GM12872 (cell line): ENCODE results near the gene ZNF385A.

Experiments
- TF ChIP-seq, protein P1 (sequence below): IDR thresholded peaks from 3 replicates; pipeline ENCODE4 v1.5.1; 2011; ENCODE audit warnings: low read depth, mild to moderate bottlenecking, low read length, moderate library complexity; ENCODE audit not compliant: insufficient read depth

ZNF385A gene

DNA sequence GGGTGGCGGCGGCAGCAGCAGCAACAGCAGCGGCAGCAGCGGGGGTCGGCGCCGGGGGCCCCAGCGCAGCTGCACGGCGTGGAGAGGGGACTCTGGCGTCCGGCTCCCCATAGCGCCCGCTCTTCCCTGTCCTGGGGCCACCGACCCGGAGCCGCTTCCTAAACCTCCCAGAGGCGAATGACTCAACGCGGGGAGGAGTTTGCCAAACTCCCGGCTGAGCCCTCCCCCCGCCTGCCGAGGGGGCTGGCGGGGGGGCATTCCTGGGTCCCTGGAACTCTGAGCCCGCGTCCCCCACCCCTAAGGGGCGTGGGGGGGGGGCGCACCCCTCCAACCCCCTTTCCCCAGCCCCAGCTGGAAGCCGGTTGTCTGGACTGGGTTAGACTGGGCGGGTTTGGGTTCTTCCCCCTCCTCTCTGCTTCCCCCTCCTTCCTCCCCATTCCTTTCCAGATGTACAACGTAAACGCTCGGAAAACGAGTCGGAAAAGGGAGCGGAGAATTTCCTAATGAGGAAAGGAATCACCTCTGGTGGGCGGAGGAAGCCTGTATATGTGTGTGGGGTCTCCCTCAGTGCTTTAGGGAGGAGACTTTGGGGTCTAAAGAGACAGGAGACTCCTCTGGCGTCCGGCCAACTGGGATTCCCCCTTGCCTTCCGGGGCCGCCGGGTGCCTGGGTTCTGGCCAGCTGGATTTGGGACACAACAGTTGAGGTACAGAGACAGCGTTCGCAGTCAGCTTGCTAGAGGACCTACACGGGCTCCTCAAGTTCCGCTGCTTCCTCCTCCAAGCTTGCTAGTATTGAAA lies 34.8 kb upstream of the ZNF385A start, which contains the start of gene ITGA5:
Gene ITGA5 (minus strand): TSS at position 179 of the 800 bp plus-strand sequence. CDS start 68 bp downstream, at position 111.
- TF ChIP-seq, protein P1, sequence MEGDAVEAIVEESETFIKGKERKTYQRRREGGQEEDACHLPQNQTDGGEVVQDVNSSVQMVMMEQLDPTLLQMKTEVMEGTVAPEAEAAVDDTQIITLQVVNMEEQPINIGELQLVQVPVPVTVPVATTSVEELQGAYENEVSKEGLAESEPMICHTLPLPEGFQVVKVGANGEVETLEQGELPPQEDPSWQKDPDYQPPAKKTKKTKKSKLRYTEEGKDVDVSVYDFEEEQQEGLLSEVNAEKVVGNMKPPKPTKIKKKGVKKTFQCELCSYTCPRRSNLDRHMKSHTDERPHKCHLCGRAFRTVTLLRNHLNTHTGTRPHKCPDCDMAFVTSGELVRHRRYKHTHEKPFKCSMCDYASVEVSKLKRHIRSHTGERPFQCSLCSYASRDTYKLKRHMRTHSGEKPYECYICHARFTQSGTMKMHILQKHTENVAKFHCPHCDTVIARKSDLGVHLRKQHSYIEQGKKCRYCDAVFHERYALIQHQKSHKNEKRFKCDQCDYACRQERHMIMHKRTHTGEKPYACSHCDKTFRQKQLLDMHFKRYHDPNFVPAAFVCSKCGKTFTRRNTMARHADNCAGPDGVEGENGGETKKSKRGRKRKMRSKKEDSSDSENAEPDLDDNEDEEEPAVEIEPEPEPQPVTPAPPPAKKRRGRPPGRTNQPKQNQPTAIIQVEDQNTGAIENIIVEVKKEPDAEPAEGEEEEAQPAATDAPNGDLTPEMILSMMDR: no peak

DNA sequence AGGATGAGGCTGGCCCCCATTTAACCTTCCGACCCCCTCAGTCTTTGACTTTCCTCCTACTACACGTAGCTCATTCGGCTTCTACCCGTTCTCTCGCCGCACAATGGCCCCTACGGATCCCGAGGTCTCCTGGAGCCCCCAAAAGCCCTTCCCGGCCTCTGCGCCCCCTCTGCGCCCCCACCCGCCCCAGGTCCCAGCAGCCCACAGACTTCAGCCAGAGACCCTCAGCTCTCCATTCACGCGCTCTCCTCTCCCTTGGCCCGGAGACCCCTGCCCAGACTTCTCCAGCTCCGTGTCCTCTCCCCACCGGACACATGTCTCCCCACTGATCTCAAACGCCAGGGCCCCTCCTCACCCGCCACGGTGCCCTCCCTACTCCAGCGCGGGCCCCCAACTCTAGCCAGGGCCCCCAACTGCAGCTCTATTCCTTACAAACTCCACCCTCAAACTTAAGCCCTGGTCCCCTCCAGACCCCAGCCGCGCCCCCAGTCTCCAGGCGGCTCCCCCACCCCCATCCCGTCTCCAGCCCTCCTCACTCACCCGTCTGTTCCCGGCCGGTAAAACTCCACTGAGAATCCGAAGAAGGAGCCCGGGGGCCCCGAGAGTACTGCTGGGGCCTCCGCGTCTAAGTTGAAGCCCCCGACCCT lies 34.0 kb upstream of the ZNF385A start:
- TF ChIP-seq, protein P1: no peak

DNA sequence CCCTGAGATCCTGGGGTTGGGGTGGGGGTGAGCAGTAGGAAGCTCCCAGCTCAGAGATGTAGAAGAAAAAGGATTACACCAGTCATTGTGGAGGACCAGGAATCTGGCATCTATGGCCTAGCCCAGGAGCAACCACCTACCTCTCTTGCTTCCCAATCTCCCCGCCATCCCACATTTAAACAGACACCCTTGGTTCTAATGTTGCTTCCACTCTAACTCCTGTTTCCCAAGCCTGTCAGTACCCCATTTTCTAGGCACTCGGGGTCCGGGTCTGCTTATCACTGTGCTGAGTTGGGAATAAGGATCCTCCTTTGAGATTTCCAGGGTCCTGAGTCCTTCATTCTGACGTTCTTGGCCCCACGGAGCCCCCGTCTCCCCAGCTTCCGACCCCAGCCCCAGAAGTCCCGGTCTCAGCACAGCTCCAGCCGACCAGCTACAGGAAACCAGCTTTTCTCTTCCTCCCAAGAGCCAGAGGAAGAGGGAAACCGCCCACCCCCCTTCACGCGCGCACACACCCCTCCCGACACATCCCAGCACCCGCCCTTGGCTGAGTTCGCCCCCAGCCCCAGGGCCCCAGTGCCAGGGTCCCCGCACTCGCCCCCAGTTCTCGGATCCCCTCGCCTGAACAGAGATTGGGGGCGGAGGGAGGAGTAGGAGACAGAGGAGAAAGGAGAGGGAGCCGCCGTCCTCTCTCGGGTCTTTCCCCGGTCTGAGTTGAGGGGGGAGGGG lies 33.3 kb upstream of the ZNF385A start:
- TF ChIP-seq, protein P1: no peak

DNA sequence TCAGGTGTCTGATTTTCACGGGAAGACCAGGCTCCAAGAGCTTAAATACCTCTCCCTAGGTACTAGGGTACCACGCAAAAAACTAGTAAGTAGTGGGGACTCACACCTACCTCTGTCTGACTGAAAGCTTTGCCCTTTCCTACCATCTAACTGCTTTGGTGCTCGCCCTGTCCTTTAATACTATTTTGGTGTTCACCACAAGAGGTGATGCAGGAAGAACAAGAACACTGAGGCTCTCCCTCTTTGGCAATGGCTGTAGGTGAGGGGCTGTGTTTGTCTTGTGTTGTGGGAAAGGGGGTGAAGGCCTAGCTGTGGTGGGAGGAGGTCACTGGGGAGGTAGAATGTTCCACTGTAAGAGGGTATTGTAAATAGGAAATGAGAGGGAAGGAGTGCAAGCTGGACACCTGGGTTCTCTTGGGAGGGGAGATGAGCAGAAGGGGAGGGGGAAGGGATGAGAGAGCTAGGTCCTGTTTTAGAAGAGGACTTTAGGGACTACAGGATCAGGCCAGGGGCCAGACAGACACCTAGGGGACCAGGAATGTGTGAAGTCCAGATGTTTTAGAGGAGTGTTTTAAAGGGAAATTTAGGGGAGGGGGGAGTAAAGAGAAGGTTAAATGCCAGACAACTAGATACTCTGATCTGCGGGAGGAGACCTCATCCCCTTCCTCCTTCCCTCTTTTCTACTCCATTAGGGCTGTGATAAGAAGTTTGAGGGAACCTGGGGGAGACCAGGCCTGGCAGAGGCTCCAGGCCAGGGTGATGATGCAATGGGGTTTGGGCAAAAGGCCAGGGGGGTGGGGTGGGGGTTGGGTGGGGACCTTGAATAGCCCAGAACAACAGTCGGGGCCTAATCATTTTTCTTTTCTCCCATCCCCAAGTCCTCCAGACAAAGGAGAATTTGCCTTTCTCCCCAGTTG lies 32.4 kb upstream of the ZNF385A start:
- TF ChIP-seq, protein P1: no peak

DNA sequence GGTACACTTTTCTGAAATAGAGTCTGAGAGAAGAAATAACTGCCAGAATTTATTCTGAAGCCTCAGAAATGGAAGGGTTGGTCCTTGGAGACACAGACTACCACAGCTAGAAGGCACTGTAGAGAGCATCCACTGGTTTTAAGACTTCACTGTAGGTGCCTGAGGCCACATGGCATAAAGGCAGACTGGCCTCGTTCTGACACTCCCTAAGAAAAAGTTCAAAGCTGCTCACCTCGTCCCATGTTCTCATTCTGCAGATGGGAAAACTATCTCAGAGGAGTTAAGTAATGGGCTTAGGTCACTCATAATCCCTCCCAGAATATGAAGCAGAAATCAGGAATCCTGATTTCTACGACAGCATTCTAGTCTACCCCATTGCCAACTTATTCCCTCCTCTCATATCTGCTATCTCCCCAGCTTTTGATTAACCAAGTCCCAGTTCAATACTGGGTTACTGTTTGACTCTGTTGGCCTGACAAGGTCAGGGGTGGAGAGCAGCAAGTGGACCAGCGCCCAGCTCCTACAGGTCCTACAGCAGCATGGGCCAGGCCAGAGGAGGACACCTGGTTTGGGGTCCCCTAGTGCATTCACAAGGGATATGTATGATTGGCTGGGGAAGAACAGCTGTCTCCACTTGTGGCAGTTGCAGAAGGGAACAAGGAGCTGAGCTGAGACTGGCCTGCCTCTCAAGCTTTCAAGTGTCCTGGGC lies 30.8 kb upstream of the ZNF385A start:
- TF ChIP-seq, protein P1: no peak

DNA sequence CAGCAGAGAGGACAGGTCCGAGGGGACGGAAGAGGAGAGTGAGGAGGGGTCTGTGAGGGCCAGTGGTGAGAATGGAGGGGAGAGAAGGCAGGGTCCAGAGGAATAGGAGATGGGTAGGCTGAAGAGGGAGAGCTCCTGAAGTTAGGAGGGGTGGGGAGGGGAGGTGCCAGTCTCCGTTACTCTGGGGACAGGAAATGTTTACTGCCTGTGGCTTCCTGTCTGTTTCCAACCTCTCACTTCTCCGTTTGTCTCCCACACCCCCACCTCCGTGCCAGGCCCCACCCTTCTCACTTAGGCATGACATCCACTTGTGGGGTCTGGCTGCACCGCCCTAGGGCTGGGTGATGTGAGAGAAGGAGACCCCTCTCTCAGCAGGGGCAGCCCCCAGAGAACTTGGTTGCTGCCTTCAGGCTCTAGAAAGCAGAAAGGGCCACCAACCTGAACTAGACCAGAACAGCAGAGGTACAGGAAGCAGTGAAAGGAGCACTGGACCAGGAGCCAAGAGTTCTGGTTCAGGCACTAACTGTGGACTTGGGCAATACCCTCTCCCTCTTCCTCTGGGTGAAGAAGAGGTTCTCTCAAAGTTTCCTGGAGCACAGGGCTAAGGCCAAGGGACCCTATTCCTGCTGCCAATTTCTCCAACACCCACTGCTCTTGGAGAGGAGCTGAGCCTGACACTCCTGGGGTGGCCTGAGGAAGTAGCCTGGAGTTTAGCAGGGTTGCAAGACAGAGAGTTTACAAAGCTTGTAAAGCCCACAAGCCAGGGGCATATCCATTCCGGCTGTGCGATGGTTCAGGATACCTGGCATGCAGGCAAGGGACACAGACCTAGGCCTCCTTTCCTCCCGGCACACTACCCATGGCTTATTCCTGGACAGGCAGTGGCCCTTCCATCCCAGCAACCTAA lies 29.0 kb upstream of the ZNF385A start:
- TF ChIP-seq, protein P1: no peak
